K562 (cell line): ENCODE measurements around the gene ARMC6. TPM values are rescaled to one million over a fixed set of nuclear protein-coding genes. Genes with fewer than 3 reads are reported as not detected.
A peak's percentile ranks its signal among the peaks of the same experiment; 100 is the strongest.

Experiments used
- ATAC-seq: fragments of 200-7000 bp; cut with Tn5 transposase; 3 replicates; pipeline ENCODE4 v1.9.1; 2020; ENCODE audit warnings: moderate library complexity
- BruUV-seq: library from RNA; stranded (reverse); fragments of 400-500 nt; replicated peaks from 2 replicates; lab custom pipeline; 2021; lab: Mats Ljungman, UMichigan
- CTCF ChIA-PET: fragments of 300-600 bp; formaldehyde crosslinking; extraction: SDS; loops from one replicate; lab custom pipeline; 2021; ENCODE audit warnings: low intra/inter-chr PET ratio; lab: Yijun Ruan, JAX
- POLR2A ChIA-PET: fragments of 300-600, 350-650 bp; sonication (Branson Sonifier 250); formaldehyde crosslinking; extraction: SDS; loops from one replicate; lab custom pipeline; 2021; ENCODE audit warnings: antibody characterized with exemption, inconsistent platforms; lab: Yijun Ruan, JAX
- DNase-seq, 4 experiments: peaks; one replicate each; pipeline versions ENCODE4 v3.0.0 to v3.0.0-alpha.2; 2011 to 2018; ENCODE audit warnings: low spot score in 3 of 4, mixed read lengths in 3 of 4; ENCODE audit errors: extremely low read depth in 1 of 4
- FAIRE-seq: peaks from 2 replicates; lab custom pipeline; 2011; peaks lifted over from hg19 to GRCh38; lab: Jason Lieb, UNC
- H2AFZ ChIP-seq: 2 replicates; pipeline ENCODE4 v1.6.0; 2011; ENCODE audit warnings: low read depth, low read length, control low read depth, inconsistent platforms
- H3K27ac ChIP-seq: fragments of 200-600 bp; 3 replicates; pipeline ENCODE4 v1.8.0; 2011; ENCODE audit warnings: low read depth, mild to moderate bottlenecking, control low read depth, inconsistent platforms, low read length, moderate library complexity, mixed read lengths; ENCODE audit errors: extremely low read depth
- H3K27me3 ChIP-seq, 2 experiments: fragments of 300-600 bp in 1 of 2; 2 replicates in 1 of 2; 3 replicates in 1 of 2; pipeline versions ENCODE4 v1.6.0 to v1.8.0; 2011; ENCODE audit warnings: inconsistent platforms in 2 of 2, low read length in 2 of 2, mild to moderate bottlenecking in 1 of 2, mixed read lengths in 1 of 2, moderate library complexity in 1 of 2; ENCODE audit not compliant: control insufficient read depth in 2 of 2, insufficient read depth in 2 of 2
- H3K36me3 ChIP-seq: fragments of 300-600 bp; 3 replicates; pipeline ENCODE4 v1.8.0; 2011; ENCODE audit warnings: mild to moderate bottlenecking, low read length, inconsistent platforms; ENCODE audit not compliant: control insufficient read depth, insufficient read depth
- H3K4me1 ChIP-seq, 2 experiments: fragments of 200-600 bp in 1 of 2; replicated peaks in 1 of 2; 2 replicates in 1 of 2; 3 replicates in 1 of 2; pipeline versions ENCODE4 v1.5.1 to v1.8.0; 2011; ENCODE audit warnings: inconsistent platforms in 2 of 2, low read length in 2 of 2, mild to moderate bottlenecking in 1 of 2, mixed read lengths in 1 of 2, moderate library complexity in 1 of 2; ENCODE audit not compliant: control insufficient read depth in 2 of 2, insufficient read depth in 2 of 2
- H3K4me2 ChIP-seq: 2 replicates; pipeline ENCODE4 v1.6.1; 2011; ENCODE audit warnings: low read length, control low read depth, inconsistent platforms, mixed read lengths; ENCODE audit not compliant: insufficient read depth
- H3K4me3 ChIP-seq: fragments of 200-600 bp; sonication (generic), shearing (Covaris generic); 2 replicates; pipeline ENCODE4 v1.5.1; 2016; ENCODE audit warnings: control low read depth, inconsistent platforms
- H3K79me2 ChIP-seq: fragments of 200-600 bp; 3 replicates; pipeline ENCODE4 v1.8.0; 2011; ENCODE audit warnings: low read length, inconsistent platforms; ENCODE audit not compliant: control insufficient read depth, insufficient read depth
- H3K9ac ChIP-seq, 2 experiments: 2 replicates each; pipeline versions ENCODE4 v1.6.0 to v1.6.1; 2011; ENCODE audit warnings: low read depth in 2 of 2, low read length in 2 of 2, control low read depth in 1 of 2, inconsistent platforms in 1 of 2, mild to moderate bottlenecking in 1 of 2, mixed read lengths in 1 of 2; ENCODE audit not compliant: insufficient read depth in 1 of 2
- H3K9me1 ChIP-seq: one replicate; pipeline ENCODE4 v1.6.0; 2011; ENCODE audit warnings: inconsistent platforms, mild to moderate bottlenecking, low read length, moderate library complexity; ENCODE audit not compliant: control insufficient read depth, insufficient read depth
- H3K9me3 ChIP-seq: replicated peaks from 2 replicates; pipeline ENCODE4 v1.5.1; 2011; ENCODE audit warnings: low read depth, low read length, inconsistent platforms; ENCODE audit not compliant: control insufficient read depth, insufficient read depth
- H4K20me1 ChIP-seq: replicated peaks from 2 replicates; pipeline ENCODE4 v1.6.1; 2011; ENCODE audit warnings: low read length, inconsistent platforms, mixed read lengths; ENCODE audit not compliant: control insufficient read depth, insufficient read depth
- CCNT2 ChIP-seq: IDR thresholded peaks from 2 replicates; pipeline ENCODE4 v1.6.1; 2011; ENCODE audit warnings: borderline replicate concordance, low read depth, mild to moderate bottlenecking, moderate library complexity, mixed read lengths, low read length; ENCODE audit not compliant: insufficient read length; ENCODE audit errors: extremely low read depth
- HEY1 ChIP-seq: fragments of 250-450 bp; sonication (Bioruptor Pico); IDR thresholded peaks from 2 replicates; pipeline ENCODE4 v1.5.0; 2020; ENCODE audit warnings: mild to moderate bottlenecking, moderate library complexity, borderline replicate concordance
- MXI1 ChIP-seq: IDR thresholded peaks from 2 replicates; pipeline ENCODE4 v1.6.1; 2011; ENCODE audit warnings: low read depth, mild to moderate bottlenecking, improper control_type of control experiment, low read length
- NR2C2 ChIP-seq, 2 experiments: fragments of 200-800 bp in 1 of 2; sonication (Bioruptor generic) in 1 of 2; sonication (generic) in 1 of 2; formaldehyde crosslinking in 1 of 2; IDR thresholded peaks; 2 replicates each; pipeline versions ENCODE4 v1.6.1 to v1.8.0; 2016 to 2022; ENCODE audit warnings: mild to moderate bottlenecking in 1 of 2, missing compliant biosample characterization in 1 of 2, missing genetic modification characterization in 1 of 2, missing genetic modification reagents in 1 of 2
- POLR2AphosphoS5 ChIP-seq: IDR thresholded peaks from 2 replicates; pipeline ENCODE4 v1.6.1; 2011; ENCODE audit warnings: mild to moderate bottlenecking, low read depth, low read length, moderate library complexity; ENCODE audit not compliant: control insufficient read depth, insufficient read depth
- ZBTB8A ChIP-seq: fragments of 450-650 bp; IDR thresholded peaks from 2 replicates; pipeline ENCODE4 v1.6.1; 2018; ENCODE audit warnings: mild to moderate bottlenecking, moderate library complexity; ENCODE audit not compliant: partially characterized antibody
- ZNF311 ChIP-seq: fragments of 250-450 bp; sonication (Bioruptor Pico); IDR thresholded peaks from 2 replicates; pipeline ENCODE4 v1.4.0; 2020; ENCODE audit warnings: mild to moderate bottlenecking, moderate library complexity
- ZNF586 ChIP-seq: fragments of 450-650 bp; formaldehyde crosslinking; conservative IDR thresholded peaks from 2 replicates; pipeline ENCODE4 v1.4.0; 2020; ENCODE audit warnings: mild to moderate bottlenecking, moderate library complexity
- ZNF75A ChIP-seq: fragments of 450-650 bp; formaldehyde crosslinking; IDR thresholded peaks from 2 replicates; pipeline ENCODE4 v1.4.0; 2020; ENCODE audit warnings: mild to moderate bottlenecking
- WGBS: fragments of 100-300 bp; shearing (Covaris generic); methylation state at CpG from one replicate; pipeline ENCODE4 v1.1.6; 2016; ENCODE audit warnings: low coverage, mixed read lengths; ENCODE audit not compliant: insufficient coverage; ENCODE audit errors: missing lambda C conversion rate; 5-methylcytosine and 5-hydroxymethylcytosine counted together
- in situ Hi-C: fragments of 300-500 bp; cut with MboI; formaldehyde crosslinking; loops from 4 replicates; pipeline ENCODE4 v1.15.0; 2018; ENCODE audit warnings: inconsistent platforms, mixed read lengths
- intact Hi-C: fragments of 100-400 bp; cut with micrococcal nuclease; formaldehyde crosslinking; loops from 2 replicates; pipeline ENCODE4 v1.14.2; 2022
- polyA plus RNA-seq, 8 experiments: library from polyadenylated mRNA; depleted of rRNA in 4 of 8; stranded (reverse) in 5 of 8; unstranded in 3 of 8; fragments of >200 nt; fragmentation: Nextera tagmentation in 2 of 8; fragmentation: Illumina TruSeq in 1 of 8; extraction: Ambion mirVana in 2 of 8; extraction: Trizol in 1 of 8; gene quantifications; 2 replicates each; pipeline versions ENCODE4 v1.2.1 to v1.2.3, GENCODE V29; 2011 to 2014; ENCODE audit warnings: inconsistent platforms in 1 of 8, missing spikeins in 1 of 8
- total RNA-seq, 7 experiments: library from RNA; depleted of rRNA in 6 of 7; stranded (reverse); fragments of >200 nt in 6 of 7; fragmentation: Illumina TruSeq in 2 of 7; extraction: Trizol in 2 of 7; gene quantifications; 2 replicates each; pipeline versions ENCODE4 v1.2.1 to v1.2.3, GENCODE V29; 2011 to 2021; ENCODE audit warnings: low replicate concordance in 1 of 7
- TF ChIP-seq, protein P1 (sequence below): sonication (generic); formaldehyde crosslinking; IDR thresholded peaks from 2 replicates; pipeline ENCODE4 v1.8.1; 2022; ENCODE audit warnings: missing genetic modification reagents
- TF ChIP-seq, protein P2 (sequence below): fragments of 250-450 bp; sonication (Bioruptor Pico); IDR thresholded peaks from 2 replicates; pipeline ENCODE4 v1.4.0; 2020; ENCODE audit warnings: mild to moderate bottlenecking, moderate library complexity, borderline replicate concordance
- TF ChIP-seq, protein P3 (sequence below): fragments of 150-350 bp; conservative IDR thresholded peaks from 2 replicates; pipeline ENCODE4 v1.6.1; 2014; ENCODE audit warnings: low read length

The ARMC6 gene
- total and polyA plus RNA-seq, 9 of the 15 experiments (the other 6 are each of a cell fraction or from before 2014, with no cell fraction given) = 2.1 to 93.4 (median 63.6) TPM

DNA sequence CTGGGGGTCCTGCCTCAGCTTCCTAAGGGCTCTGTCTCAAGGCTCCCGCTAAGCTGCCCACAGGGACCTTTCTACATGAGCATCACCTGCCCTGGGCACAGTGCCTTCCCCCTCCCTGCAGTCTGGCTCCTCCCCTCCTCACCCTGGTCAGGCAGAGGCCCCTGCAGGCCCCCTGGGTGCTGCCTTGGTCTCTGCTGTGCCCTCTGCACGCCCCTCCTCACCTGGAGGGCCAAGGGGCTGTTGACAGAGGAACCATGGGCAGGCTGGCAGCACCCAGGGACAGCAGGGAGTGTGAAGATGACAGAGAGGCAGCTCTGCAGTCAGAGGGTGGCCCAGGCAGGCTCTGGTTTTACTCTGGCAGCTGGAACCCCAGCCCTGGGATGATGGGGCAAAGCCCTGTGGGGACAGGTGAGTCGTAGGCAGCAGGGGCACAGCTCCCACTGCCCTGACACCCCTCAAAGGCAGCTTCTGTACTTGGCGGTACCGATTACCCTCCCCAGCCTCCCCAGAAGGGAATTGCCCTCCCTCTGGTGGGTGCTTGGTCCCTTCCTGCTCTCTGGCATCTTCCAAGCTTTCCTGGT is 43.2 kb upstream of the ARMC6 start (continued):
- TF ChIP-seq POLR2AphosphoS5 = peak; percentile 49; the same call in 1 of the 2 replicates

DNA sequence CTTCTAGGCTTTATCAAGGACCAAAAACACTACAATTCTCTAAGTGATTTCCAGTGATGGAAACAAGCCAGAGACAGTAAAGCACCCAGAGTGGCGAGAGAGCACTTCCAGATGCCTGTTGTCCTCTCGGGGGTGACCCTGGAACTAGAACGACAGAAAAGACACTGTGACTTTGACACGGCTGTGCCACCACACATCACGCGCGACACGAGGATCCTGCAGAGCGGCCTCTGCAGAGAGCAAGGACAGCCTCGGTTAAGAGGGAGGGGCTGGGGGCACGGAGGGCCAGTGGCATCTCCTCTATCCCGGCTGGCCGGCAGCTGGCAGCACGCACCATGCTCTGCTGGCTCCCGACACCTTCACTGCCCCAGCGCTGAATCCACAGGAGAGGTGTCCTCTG is 42.4 kb upstream of the ARMC6 start:
- DNase-seq = no peak
- CTCF ChIA-PET = interaction anchor here (0.5 kb wide), 1 partner anchor 15 kb away, joined by 6 read pairs; no protein-coding TSS in a partner anchor
- Histone ChIP-seq H4K20me1 (peaks cover 7% of the 10 kb centered on the region; the same call in 1 of the 2 replicates), H3K9me3 (no peaks in the 10 kb centered on the region), H3K4me3 (no peak overlapping the region), H3K9ac (no peak overlapping the region), H2AFZ (no peak overlapping the region), H3K4me2 (no peak overlapping the region), H3K36me3 (peaks cover 48% of the 10 kb centered on the region; the same call in 2 of the 3 replicates), H3K4me1 (peaks cover 0 to 9% of the 10 kb centered on the region in 2 experiments; a peak in 1 of 5 replicates), H3K79me2 (no peaks in the 10 kb centered on the region), H3K9me1 (no peaks in the 10 kb centered on the region), H3K27ac (no peak overlapping the region), H3K27me3 (no peaks in the 10 kb centered on the region; a peak in 1 of 5 replicates)
- no peak for ATAC-seq
- intact Hi-C loops = no loop called here
- POLR2A ChIA-PET = interaction anchor here (1.1 kb wide), 1 partner anchor 24 kb away, joined by 3 read pairs; no protein-coding TSS in a partner anchor
- WGBS = 85% methylated on average over 15 of the region's 16 CpGs
- in situ Hi-C loops = no loop called here
- FAIRE-seq = no peak
- no TSS peak for BruUV-seq
- TF ChIP-seq MXI1 (no peak), NR2C2 (CRISPR knock-in tag; IDR thresholded peaks at IDR 0.05) (no peak), NR2C2 (tag; IDR thresholded peaks at IDR 0.05) (0 out of 2 replicates have a peak, but pooled peaks have one; percentile 23), HEY1 (CRISPR knock-in tag) (no peak), ZNF311 (no peak), ZNF75A (CRISPR knock-in tag) (no peak), ZNF586 (CRISPR knock-in tag) (no peak), ZBTB8A (no peak), CCNT2 (no peak)
- TF ChIP-seq, protein P1, sequence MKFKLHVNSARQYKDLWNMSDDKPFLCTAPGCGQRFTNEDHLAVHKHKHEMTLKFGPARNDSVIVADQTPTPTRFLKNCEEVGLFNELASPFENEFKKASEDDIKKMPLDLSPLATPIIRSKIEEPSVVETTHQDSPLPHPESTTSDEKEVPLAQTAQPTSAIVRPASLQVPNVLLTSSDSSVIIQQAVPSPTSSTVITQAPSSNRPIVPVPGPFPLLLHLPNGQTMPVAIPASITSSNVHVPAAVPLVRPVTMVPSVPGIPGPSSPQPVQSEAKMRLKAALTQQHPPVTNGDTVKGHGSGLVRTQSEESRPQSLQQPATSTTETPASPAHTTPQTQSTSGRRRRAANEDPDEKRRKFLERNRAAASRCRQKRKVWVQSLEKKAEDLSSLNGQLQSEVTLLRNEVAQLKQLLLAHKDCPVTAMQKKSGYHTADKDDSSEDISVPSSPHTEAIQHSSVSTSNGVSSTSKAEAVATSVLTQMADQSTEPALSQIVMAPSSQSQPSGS (CRISPR knock-in tag) = no peak
- TF ChIP-seq, protein P2, sequence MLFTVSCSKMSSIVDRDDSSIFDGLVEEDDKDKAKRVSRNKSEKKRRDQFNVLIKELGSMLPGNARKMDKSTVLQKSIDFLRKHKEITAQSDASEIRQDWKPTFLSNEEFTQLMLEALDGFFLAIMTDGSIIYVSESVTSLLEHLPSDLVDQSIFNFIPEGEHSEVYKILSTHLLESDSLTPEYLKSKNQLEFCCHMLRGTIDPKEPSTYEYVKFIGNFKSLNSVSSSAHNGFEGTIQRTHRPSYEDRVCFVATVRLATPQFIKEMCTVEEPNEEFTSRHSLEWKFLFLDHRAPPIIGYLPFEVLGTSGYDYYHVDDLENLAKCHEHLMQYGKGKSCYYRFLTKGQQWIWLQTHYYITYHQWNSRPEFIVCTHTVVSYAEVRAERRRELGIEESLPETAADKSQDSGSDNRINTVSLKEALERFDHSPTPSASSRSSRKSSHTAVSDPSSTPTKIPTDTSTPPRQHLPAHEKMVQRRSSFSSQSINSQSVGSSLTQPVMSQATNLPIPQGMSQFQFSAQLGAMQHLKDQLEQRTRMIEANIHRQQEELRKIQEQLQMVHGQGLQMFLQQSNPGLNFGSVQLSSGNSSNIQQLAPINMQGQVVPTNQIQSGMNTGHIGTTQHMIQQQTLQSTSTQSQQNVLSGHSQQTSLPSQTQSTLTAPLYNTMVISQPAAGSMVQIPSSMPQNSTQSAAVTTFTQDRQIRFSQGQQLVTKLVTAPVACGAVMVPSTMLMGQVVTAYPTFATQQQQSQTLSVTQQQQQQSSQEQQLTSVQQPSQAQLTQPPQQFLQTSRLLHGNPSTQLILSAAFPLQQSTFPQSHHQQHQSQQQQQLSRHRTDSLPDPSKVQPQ = no peak
- TF ChIP-seq, protein P3, sequence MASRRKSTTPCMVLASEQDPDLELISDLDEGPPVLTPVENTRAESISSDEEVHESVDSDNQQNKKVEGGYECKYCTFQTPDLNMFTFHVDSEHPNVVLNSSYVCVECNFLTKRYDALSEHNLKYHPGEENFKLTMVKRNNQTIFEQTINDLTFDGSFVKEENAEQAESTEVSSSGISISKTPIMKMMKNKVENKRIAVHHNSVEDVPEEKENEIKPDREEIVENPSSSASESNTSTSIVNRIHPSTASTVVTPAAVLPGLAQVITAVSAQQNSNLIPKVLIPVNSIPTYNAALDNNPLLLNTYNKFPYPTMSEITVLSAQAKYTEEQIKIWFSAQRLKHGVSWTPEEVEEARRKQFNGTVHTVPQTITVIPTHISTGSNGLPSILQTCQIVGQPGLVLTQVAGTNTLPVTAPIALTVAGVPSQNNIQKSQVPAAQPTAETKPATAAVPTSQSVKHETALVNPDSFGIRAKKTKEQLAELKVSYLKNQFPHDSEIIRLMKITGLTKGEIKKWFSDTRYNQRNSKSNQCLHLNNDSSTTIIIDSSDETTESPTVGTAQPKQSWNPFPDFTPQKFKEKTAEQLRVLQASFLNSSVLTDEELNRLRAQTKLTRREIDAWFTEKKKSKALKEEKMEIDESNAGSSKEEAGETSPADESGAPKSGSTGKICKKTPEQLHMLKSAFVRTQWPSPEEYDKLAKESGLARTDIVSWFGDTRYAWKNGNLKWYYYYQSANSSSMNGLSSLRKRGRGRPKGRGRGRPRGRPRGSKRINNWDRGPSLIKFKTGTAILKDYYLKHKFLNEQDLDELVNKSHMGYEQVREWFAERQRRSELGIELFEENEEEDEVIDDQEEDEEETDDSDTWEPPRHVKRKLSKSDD = no peak
